DLD1 (cell line): ENCODE data around the gene SMC1B.
"Not testable (repeated sequence)": the region's sequence is repeated elsewhere in the genome, so short reads cannot be mapped to it uniquely, and the experiment has no call there.

Source experiments
- in situ Hi-C: cut with HindIII; loops from 2 replicates; pipeline ENCODE4 v1.10.0; 2017; ENCODE audit warnings: low sequenced_read_pairs

SMC1B gene

DNA sequence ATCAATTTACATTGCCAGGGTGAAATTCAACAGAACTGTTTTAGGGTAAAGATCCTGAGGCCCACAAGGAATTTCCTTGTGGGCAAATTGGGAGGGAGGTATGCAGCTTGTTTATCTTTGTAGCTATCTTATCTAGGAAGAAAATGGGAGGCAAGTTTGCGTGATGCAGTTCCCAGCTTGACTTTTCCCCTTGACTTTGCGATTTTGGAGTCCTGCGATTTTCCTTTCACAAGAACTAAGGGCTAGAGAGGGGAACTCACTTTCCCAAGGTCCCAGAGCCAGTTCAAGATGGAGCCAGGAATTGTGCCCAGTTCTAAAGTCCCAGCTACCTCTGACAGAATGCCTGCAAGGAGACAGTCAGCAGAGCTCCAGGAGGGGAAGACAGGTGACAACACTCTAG lies 30.8 kb upstream of the SMC1B start:
- in situ Hi-C loops, result no loop called here

- in situ Hi-C loops, result no loop called here
These were observed 28.7 kb upstream of the SMC1B start for GRCh38 chr22:45442116-45442515.

DNA sequence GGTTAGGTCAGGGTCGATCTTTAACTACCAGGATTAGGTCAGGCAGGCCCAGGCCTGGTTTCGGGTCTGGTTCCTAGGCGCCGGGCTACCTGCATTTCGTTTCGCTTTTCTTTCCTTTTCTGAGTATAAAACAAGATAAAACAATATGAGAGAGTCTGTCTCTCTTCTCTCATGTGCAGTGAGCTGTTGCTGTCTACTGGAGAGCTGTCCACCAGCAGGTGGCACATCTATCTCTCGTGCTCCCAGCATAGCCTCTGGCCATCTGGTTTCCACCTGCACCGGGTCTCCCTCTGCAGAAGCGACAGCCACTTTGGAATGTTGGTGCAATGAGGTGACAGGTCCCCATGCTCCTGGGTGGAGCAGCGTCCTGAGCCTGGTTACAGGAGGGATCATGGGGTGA lies 27.7 kb upstream of the SMC1B start:
- in situ Hi-C loops, result no loop called here

GRCh38 chr22:45440688-45441087 lies 27.3 kb upstream of the SMC1B start:
- in situ Hi-C loops, result not testable (repeated sequence)

DNA sequence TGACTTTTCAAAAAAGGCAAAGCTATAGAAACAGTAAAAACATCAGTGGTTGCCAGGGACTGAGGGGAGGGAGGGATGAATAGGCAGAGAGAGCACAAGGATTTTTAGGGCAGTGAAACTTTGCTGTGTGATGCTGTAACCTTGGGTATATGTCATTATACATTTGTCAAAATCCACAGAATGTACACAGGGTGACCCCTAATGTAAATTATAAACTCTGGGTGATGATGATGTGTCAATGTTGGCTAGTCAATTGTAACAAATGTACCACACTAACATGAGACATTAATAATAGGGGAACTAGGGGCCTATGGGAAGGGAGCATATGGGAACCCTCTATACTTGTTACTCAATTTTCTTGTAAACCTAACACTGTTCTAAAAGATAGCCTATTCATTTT lies 24.9 kb upstream of the SMC1B start:
- in situ Hi-C loops, result loop anchor here (10.0 kb wide), 1 partner anchor 164 kb away; no protein-coding TSS in a partner anchor

- in situ Hi-C loops, result loop anchor here (10.0 kb wide), 1 partner anchor 162 kb away; no protein-coding TSS in a partner anchor
These were observed 23.6 kb upstream of the SMC1B start for GRCh38 chr22:45436871-45437517.

DNA sequence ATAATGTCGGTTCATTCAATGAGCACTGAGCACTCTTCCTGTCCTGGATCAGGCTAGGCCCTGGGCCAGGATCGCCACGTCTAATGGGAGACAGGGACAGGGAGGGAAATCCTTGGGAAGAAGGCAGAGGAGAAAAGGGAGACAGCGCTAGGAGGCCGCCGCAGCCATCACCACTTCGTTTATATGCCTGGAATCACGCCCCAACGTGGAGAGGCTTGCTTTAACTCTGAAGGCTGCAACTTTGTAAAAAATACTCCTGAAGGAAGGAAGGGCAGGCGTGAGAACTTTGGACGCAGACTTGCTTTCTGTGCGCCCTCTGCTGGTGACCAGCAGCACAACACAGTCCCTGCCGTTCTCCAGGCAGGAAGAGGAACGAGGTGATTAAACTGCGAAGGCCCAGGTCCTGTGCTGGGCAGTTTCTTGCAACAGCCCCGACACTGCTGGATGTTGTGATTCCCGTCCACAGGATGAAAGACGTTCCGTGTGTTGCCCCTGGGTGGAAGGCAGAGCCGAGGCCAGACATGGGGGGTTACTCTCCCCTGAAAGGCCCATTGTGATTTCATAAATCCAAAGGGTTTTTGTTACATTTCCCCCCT lies 22.2 kb upstream of the SMC1B start:
- in situ Hi-C loops, result loop anchor here (10.0 kb wide), 1 partner anchor 161 kb away; no protein-coding TSS in a partner anchor

GRCh38 chr22:45434981-45435380 lies 21.6 kb upstream of the SMC1B start:
- in situ Hi-C loops, result loop anchor here (10.0 kb wide), 1 partner anchor 160 kb away; no protein-coding TSS in a partner anchor

- in situ Hi-C loops, result loop anchor here (10.0 kb wide), 1 partner anchor 156 kb away; no protein-coding TSS in a partner anchor
These were observed 17.5 kb upstream of the SMC1B start for GRCh38 chr22:45430871-45431270.

GRCh38 chr22:45429981-45430775 lies 16.8 kb upstream of the SMC1B start:
- in situ Hi-C loops, result loop anchor here (10.0 kb wide), 1 partner anchor 155 kb away; no protein-coding TSS in a partner anchor

DNA sequence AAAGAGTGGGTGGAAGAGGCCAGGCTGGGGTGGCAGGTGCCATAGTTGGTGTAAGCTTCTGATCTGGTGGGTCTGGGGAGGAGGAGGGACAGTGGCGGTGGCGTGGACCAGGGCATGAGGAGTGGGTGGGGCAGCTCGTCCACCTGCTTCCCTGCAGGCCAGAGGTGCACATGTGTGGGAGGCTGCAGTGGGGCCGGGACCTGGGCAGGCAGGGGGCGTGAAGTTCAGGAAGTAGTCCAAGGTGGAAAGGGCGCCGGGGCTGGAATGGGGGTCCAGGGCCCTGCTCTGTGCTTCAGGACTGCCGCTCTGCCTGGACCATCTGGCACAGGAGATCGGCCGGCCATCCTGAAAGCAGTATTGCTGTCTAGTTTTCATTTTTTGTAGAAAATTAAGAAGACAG lies 16.0 kb upstream of the SMC1B start:
- in situ Hi-C loops, result no loop called here

GRCh38 chr22:45428391-45429385 lies 15.3 kb upstream of the SMC1B start:
- in situ Hi-C loops, result no loop called here

GRCh38 chr22:45427114-45427513 lies 13.7 kb upstream of the SMC1B start:
- in situ Hi-C loops, result no loop called here

- in situ Hi-C loops, result no loop called here
These were observed 13.0 kb upstream of the SMC1B start for GRCh38 chr22:45426387-45426786.

DNA sequence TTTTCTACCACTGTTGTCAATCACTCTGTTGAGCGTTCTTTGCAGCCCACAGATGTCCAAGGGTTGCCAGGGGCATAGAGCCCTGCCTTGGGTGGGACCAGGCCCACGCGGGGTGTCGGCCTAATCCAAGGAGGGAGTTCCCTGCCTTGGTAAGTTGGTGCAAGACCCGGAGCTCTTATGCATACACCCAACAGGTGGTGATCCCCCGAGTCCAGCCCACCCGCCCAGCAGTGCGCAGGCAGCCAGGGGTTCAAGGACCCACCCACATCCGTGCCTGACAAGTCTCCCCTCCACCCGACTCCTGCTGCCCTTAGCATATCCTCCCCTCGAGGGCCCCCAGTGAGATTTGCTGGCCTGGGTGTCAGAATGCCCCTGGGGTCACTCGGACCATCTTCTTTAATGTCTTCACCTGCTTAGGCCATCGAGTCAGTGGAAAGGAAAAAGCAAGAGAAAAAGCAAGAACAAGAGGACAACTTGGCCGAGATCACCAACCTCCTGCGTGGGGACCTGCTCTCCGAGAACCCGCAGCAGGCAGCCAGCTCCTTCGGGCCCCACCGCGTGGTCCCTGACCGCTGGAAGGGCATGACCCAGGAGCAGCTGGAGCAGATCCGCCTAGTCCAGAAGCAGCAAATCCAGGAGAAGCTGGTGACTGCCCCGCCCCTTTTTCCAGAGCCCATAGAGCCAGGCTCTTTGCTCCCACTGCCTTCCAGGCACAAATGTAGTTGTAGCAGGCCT lies 12.3 kb upstream of the SMC1B start:
- in situ Hi-C loops, result no loop called here

DNA sequence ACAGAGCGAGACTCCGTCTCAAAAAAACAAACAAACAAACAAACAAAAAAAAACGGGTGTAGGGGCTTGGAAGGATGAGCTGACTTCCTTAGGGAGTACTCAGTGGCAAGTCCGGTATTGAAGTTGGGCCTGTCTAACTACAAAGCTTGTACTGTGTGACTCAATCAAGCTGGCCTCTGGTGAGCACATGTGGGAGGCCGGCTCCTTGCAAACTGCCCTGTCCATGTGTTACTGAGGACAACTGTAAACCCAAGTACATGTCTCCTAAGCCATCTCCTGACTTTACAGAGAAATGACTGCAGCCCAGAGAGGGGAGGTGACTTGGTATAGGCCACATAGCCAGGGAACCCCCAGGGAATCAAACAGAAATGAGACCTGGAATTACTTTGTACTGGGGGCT lies 11.7 kb upstream of the SMC1B start:
- in situ Hi-C loops, result no loop called here

DNA sequence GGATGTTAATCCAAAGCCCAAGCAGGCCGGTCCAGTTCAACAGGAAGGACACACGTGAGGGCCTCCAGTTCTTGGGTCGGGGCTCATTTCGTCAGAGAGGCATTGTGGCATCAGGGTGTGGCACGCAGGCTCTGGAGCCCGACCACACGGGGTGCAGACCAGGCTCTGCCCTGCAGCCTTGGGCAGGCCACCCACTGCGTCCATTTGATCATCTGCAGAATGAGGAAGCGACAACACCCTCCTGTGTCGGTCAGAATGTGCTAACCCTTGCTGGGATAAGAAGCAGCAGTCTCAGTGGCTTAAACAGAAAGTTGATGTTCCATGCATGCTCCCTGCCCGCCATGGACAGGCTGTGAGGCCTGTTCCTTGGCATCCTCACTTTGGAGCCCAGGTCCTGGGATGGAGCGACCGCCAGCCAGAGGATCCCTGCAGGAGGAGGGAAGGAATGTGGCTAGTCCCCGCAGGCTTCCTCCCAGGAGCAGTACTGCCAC lies 10.9 kb upstream of the SMC1B start:
- in situ Hi-C loops, result no loop called here

- in situ Hi-C loops, result no loop called here
These were observed 10.1 kb upstream of the SMC1B start for GRCh38 chr22:45423524-45423923.

DNA sequence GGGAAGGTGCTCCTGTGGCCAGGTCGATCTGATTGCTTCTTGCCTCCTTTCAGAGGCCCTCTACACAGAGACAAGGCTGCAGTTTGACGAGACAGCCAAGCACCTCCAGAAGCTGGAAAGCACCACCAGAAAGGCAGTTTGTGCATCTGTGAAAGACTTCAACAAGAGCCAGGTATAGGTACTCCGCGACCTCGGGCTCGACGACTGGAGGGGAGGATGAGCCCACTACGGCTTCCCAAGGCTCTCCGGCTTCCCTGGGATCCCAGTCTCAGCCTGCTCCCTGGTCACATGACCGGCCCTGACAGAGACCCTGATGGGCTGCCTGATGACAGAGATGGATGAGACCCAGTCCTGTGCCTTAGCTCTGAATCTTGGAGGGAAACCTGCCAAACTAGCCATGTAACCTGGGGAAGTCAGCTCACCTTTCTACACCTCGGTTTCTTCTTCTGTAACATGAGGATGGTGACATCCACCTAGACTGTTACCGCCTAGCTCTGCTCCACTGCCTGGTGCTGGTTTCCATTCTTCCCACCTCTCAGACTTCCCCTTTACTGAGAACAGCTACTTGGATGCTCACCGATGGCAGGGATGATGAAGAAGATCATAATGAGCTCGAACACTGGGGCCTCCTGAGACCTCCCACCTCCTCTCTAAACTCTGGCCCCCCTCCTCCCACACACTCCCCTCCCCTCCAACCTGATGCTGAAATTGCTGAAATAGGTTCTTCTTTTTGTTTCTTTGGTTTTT lies 9.0 kb upstream of the SMC1B start:
- in situ Hi-C loops, result no loop called here
